K562 (cell line): ENCODE measurements around the gene ATP5PD. TPM values are rescaled to one million over a fixed set of nuclear protein-coding genes. Genes with fewer than 3 reads are reported as not detected.

ENCODE experiments used
- ASH1L ChIP-seq: fragments of 450-650 bp; IDR thresholded peaks from 2 replicates; pipeline ENCODE4 v1.6.1; 2018; ENCODE audit warnings: borderline replicate concordance, mild to moderate bottlenecking, low read depth; ENCODE audit not compliant: partially characterized antibody
- BACH1 ChIP-seq: fragments of 200-800 bp; sonication (Bioruptor generic); IDR thresholded peaks from 2 replicates; pipeline ENCODE4 v1.6.1; 2016; ENCODE audit warnings: missing genetic modification characterization, missing compliant biosample characterization
- CREB1 ChIP-seq, 2 experiments: sonication (generic) in 1 of 2; formaldehyde crosslinking in 1 of 2; IDR thresholded peaks; 2 replicates each; pipeline versions ENCODE4 v1.6.1 to v1.8.0; 2012 to 2022; ENCODE audit warnings: inconsistent platforms in 1 of 2, mild to moderate bottlenecking in 1 of 2, missing genetic modification reagents in 1 of 2, moderate library complexity in 1 of 2
- CREB5 ChIP-seq: fragments of 250-450 bp; sonication (Bioruptor Pico); IDR thresholded peaks from 2 replicates; pipeline ENCODE4 v1.5.0; 2020; ENCODE audit warnings: mild to moderate bottlenecking
- ERF ChIP-seq: fragments of 450-650 bp; formaldehyde crosslinking; IDR thresholded peaks from 2 replicates; pipeline ENCODE4 v1.4.0; 2020; ENCODE audit warnings: mild to moderate bottlenecking, mixed read lengths
- EZH2 ChIP-seq: IDR thresholded peaks from 2 replicates; pipeline ENCODE4 v1.6.1; 2012; ENCODE audit warnings: low read depth, mild to moderate bottlenecking, inconsistent platforms, low read length, borderline replicate concordance
- FOXP4 ChIP-seq: sonication (generic); formaldehyde crosslinking; IDR thresholded peaks from 2 replicates; pipeline ENCODE4 v1.8.0; 2022; ENCODE audit warnings: mild to moderate bottlenecking, missing genetic modification reagents, borderline replicate concordance
- HCFC1 ChIP-seq: IDR thresholded peaks from 2 replicates; pipeline ENCODE4 v1.6.1; 2012; ENCODE audit warnings: low read depth, low read length, improper control_type of control experiment
- HDAC1 ChIP-seq, 2 experiments: fragments of 450-650 bp; IDR thresholded peaks; 2 replicates each; pipeline ENCODE4 v1.6.1; 2016 to 2017; ENCODE audit warnings: inconsistent platforms in 1 of 2, mild to moderate bottlenecking in 1 of 2, moderate library complexity in 1 of 2
- ILK ChIP-seq: fragments of 450-650 bp; IDR thresholded peaks from 2 replicates; pipeline ENCODE4 v1.6.1; 2016; ENCODE audit warnings: missing genetic modification characterization, low read depth, mild to moderate bottlenecking, missing compliant biosample characterization, moderate library complexity, borderline replicate concordance
- MEF2A ChIP-seq: IDR thresholded peaks from 2 replicates; pipeline ENCODE4 v1.6.1; 2011; ENCODE audit warnings: low read depth, mild to moderate bottlenecking, low read length, moderate library complexity; ENCODE audit not compliant: control insufficient read depth
- NBN ChIP-seq: fragments of 450-650 bp; IDR thresholded peaks from 2 replicates; pipeline ENCODE4 v1.6.1; 2016; ENCODE audit warnings: low read depth, mild to moderate bottlenecking
- NONO ChIP-seq, 2 experiments: fragments of 200-400 bp in 1 of 2; fragments of 450-650 bp in 1 of 2; formaldehyde crosslinking in 1 of 2; IDR thresholded peaks; 2 replicates each; pipeline ENCODE4 v1.6.1; 2017; ENCODE audit warnings: low read depth in 2 of 2, mild to moderate bottlenecking in 2 of 2, moderate library complexity in 2 of 2, low read length in 1 of 2
- OTX1 ChIP-seq: fragments of 450-650 bp; formaldehyde crosslinking; IDR thresholded peaks from 2 replicates; pipeline ENCODE4 v1.4.0; 2022; ENCODE audit warnings: mild to moderate bottlenecking
- RFX1 ChIP-seq: fragments of 450-650 bp; IDR thresholded peaks from 2 replicates; pipeline ENCODE4 v1.6.1; 2016; ENCODE audit warnings: mild to moderate bottlenecking, moderate library complexity
- SIN3B ChIP-seq: fragments of 450-650 bp; IDR thresholded peaks from 2 replicates; pipeline ENCODE4 v1.6.1; 2017; ENCODE audit warnings: low read depth, mild to moderate bottlenecking, moderate library complexity
- SRSF7 ChIP-seq: fragments of 200-400 bp; formaldehyde crosslinking; optimal IDR thresholded peaks from 2 replicates; pipeline ENCODE3; 2017; ENCODE audit warnings: mild to moderate bottlenecking, low read depth, low read length
- TEAD1 ChIP-seq, 2 experiments: fragments of 450-650 bp in 1 of 2; sonication (generic) in 1 of 2; formaldehyde crosslinking; IDR thresholded peaks; 2 replicates each; pipeline versions ENCODE4 v1.4.0 to v1.8.0; 2020 to 2022; ENCODE audit warnings: mild to moderate bottlenecking in 2 of 2, missing genetic modification reagents in 1 of 2
- TSC22D4 ChIP-seq: fragments of 450-650 bp; IDR thresholded peaks from 2 replicates; pipeline ENCODE4 v1.6.1; 2016; ENCODE audit warnings: missing genetic modification characterization, missing biosample characterization, control low read depth
- USF1 ChIP-seq: sonication (generic); formaldehyde crosslinking; IDR thresholded peaks from 2 replicates; pipeline ENCODE4 v1.9.0; 2022; ENCODE audit warnings: mild to moderate bottlenecking, missing genetic modification reagents
- ZNF354B ChIP-seq: fragments of 250-450 bp; sonication (Bioruptor Pico); IDR thresholded peaks from 2 replicates; pipeline ENCODE4 v1.4.0; 2020
- ZNF408 ChIP-seq: fragments of 250-450 bp; sonication (Bioruptor Pico); IDR thresholded peaks from 2 replicates; pipeline ENCODE4 v1.4.0; 2020; ENCODE audit warnings: low read depth, mild to moderate bottlenecking, moderate library complexity
- ZNF77 ChIP-seq: fragments of 250-450 bp; sonication (Bioruptor Pico); IDR thresholded peaks from 2 replicates; pipeline ENCODE4 v1.5.0; 2020
- polyA plus RNA-seq, 8 experiments: library from polyadenylated mRNA; depleted of rRNA in 4 of 8; stranded (reverse) in 5 of 8; unstranded in 3 of 8; fragments of >200 nt; fragmentation: Nextera tagmentation in 2 of 8; fragmentation: Illumina TruSeq in 1 of 8; extraction: Ambion mirVana in 2 of 8; extraction: Trizol in 1 of 8; gene quantifications; 2 replicates each; pipeline versions ENCODE4 v1.2.1 to v1.2.3, GENCODE V29; 2011 to 2014; ENCODE audit warnings: inconsistent platforms in 1 of 8, missing spikeins in 1 of 8
- total RNA-seq, 7 experiments: library from RNA; depleted of rRNA in 6 of 7; stranded (reverse); fragments of >200 nt in 6 of 7; fragmentation: Illumina TruSeq in 2 of 7; extraction: Trizol in 2 of 7; gene quantifications; 2 replicates each; pipeline versions ENCODE4 v1.2.1 to v1.2.3, GENCODE V29; 2011 to 2021; ENCODE audit warnings: low replicate concordance in 1 of 7

Gene ATP5PD
- total and polyA plus RNA-seq, 9 of the 15 experiments (the other 6 are each of a cell fraction or from before 2014, with no cell fraction given): 271 to 828 (median 432) TPM

- no peak for TF ChIP-seq ZNF408 (CRISPR knock-in tag)
- no peak for TF ChIP-seq FOXP4 (CRISPR knock-in tag)
- no peak for TF ChIP-seq TSC22D4 (tag)
- peak; percentile 58 for TF ChIP-seq CREB1 (IDR thresholded peaks at IDR 0.05)
- TF ChIP-seq CREB1 (CRISPR knock-in tag; IDR thresholded peaks at IDR 0.05): peak; percentile 57; the same call in 1 of the 2 replicates
- peak in 1 of 2 experiments; percentile 19; a peak in 1 of 4 replicates for TF ChIP-seq NONO (IDR thresholded peaks at IDR 0.05; ENCODE audit: low read depth in 2 of 2, low read length in 1 of 2)
- no peak for TF ChIP-seq BACH1
- TF ChIP-seq SRSF7: no peak
- no peak; the same call in 1 of the 2 replicates for TF ChIP-seq MEF2A
- no peak for TF ChIP-seq EZH2
- peak; percentile 23; the same call in 1 of the 2 replicates for TF ChIP-seq SIN3B
- TF ChIP-seq CREB5 (CRISPR knock-in tag): no peak
- peak; percentile 72 for TF ChIP-seq RFX1
- TF ChIP-seq OTX1: no peak
- TF ChIP-seq ERF (CRISPR knock-in tag): peak; percentile 69; the same call in 1 of the 2 replicates
- TF ChIP-seq USF1: peak; percentile 86
- no peak for TF ChIP-seq ZNF354B (CRISPR knock-in tag)
- TF ChIP-seq HDAC1 (IDR thresholded peaks at IDR 0.05): peak; percentile 60 to 99
- TF ChIP-seq ASH1L: no peak
- TF ChIP-seq NBN: 0 out of 2 replicates have a peak, but pooled peaks have one; percentile 24
- TF ChIP-seq TEAD1 (CRISPR knock-in tag; IDR thresholded peaks at IDR 0.05): no peak; a peak in 1 of 4 replicates
- TF ChIP-seq ZNF77 (CRISPR knock-in tag): no peak
- TF ChIP-seq ILK (tag): no peak
- TF ChIP-seq HCFC1: peak; percentile 53
These were observed 13.2 kb downstream of the ATP5PD start (continued) for GRCh38 chr17:75033346-75034235.
